ENCODE results near the gene ROBO1.

The ROBO1 gene

GRCh38 chr3:78570496-78570895, 1197.3 kb downstream of the ROBO1 start:
- H3K36me3 ChIP-seq (ENCODE audit: control insufficient read depth, insufficient read depth, low read length): no peaks in the 10 kb centered on the region
- no peak overlapping the region for H3K27ac ChIP-seq (ENCODE audit: low read depth, low read length)
- peaks cover 11% of the 10 kb centered on the region for H3K9me3 ChIP-seq (ENCODE audit: control insufficient read depth, insufficient read depth, low read length)
- no peak overlapping the region for H3K9ac ChIP-seq (ENCODE audit: low read depth, low read length)
- H3K27me3 ChIP-seq (ENCODE audit: control insufficient read depth, insufficient read depth, low read length): no peaks in the 10 kb centered on the region
- no peak overlapping the region for H3K4me3 ChIP-seq (ENCODE audit: low read depth, low read length)
- H3K4me1 ChIP-seq (ENCODE audit: control insufficient read depth, insufficient read depth, low read length): peaks cover 15% of the 10 kb centered on the region; the same call in 1 of the 2 replicates

DNA sequence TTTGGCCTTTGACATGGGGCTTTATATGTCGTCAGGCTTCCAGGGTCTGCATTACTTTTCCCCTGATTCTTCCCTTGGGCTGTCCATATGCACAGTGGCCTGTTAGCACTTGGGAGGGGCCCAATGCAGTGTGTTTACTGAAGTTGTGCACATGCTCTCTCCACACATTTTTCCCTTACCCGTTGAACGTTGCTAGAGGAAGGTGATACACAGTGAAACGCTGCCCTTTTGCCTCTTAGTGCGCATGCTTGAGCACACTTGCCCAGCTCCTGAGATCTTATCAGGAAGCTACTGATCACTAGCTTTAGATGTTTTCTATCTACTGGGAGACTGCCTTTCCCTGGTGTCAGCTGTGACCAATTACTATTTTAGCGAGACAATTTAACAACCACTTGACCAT, 1198.0 kb downstream of the ROBO1 start:
- H3K9me3 ChIP-seq (ENCODE audit: control insufficient read depth, insufficient read depth, low read length): peaks cover 16% of the 10 kb centered on the region
- H3K36me3 ChIP-seq (ENCODE audit: control insufficient read depth, insufficient read depth, low read length): no peaks in the 10 kb centered on the region
- H3K4me1 ChIP-seq (ENCODE audit: control insufficient read depth, insufficient read depth, low read length): peaks cover 15% of the 10 kb centered on the region; the same call in 1 of the 2 replicates
- H3K27ac ChIP-seq (ENCODE audit: low read depth, low read length): no peak overlapping the region
- H3K4me3 ChIP-seq (ENCODE audit: low read depth, low read length): no peak overlapping the region
- H3K9ac ChIP-seq (ENCODE audit: low read depth, low read length): no peak overlapping the region
- H3K27me3 ChIP-seq (ENCODE audit: control insufficient read depth, insufficient read depth, low read length): no peaks in the 10 kb centered on the region

GRCh38 chr3:78565712-78566111, 1202.1 kb downstream of the ROBO1 start:
- peaks cover 15% of the 10 kb centered on the region; the same call in 1 of the 2 replicates for H3K4me1 ChIP-seq (ENCODE audit: control insufficient read depth, insufficient read depth, low read length)
- H3K27me3 ChIP-seq (ENCODE audit: control insufficient read depth, insufficient read depth, low read length): no peaks in the 10 kb centered on the region
- peaks cover 22% of the 10 kb centered on the region for H3K9me3 ChIP-seq (ENCODE audit: control insufficient read depth, insufficient read depth, low read length)
- no peak overlapping the region for H3K4me3 ChIP-seq (ENCODE audit: low read depth, low read length)
- no peak overlapping the region for H3K9ac ChIP-seq (ENCODE audit: low read depth, low read length)
- no peaks in the 10 kb centered on the region for H3K36me3 ChIP-seq (ENCODE audit: control insufficient read depth, insufficient read depth, low read length)
- no peak overlapping the region for H3K27ac ChIP-seq (ENCODE audit: low read depth, low read length)

GRCh38 chr3:78562328-78562727, 1205.5 kb downstream of the ROBO1 start:
- Histone ChIP-seq H3K9me3 (ENCODE audit: control insufficient read depth, insufficient read depth, low read length) (peaks cover 22% of the 10 kb centered on the region), H3K36me3 (ENCODE audit: control insufficient read depth, insufficient read depth, low read length) (no peaks in the 10 kb centered on the region), H3K4me1 (ENCODE audit: control insufficient read depth, insufficient read depth, low read length) (peaks cover 4% of the 10 kb centered on the region; the same call in 1 of the 2 replicates), H3K27me3 (ENCODE audit: control insufficient read depth, insufficient read depth, low read length) (no peaks in the 10 kb centered on the region), H3K4me3 (ENCODE audit: low read depth, low read length) (no peak overlapping the region), H3K9ac (ENCODE audit: low read depth, low read length) (no peak overlapping the region), H3K27ac (ENCODE audit: low read depth, low read length) (no peak overlapping the region)
